HEK293T (cell line): ENCODE results near the gene HNRNPH1.
"Not testable (repeated sequence)": the region's sequence is repeated elsewhere in the genome, so short reads cannot be mapped to it uniquely, and the experiment has no call there.

Source experiments
- ARNT ChIP-seq: fragments of 450-650 bp; IDR thresholded peaks from 2 replicates; pipeline ENCODE4 v1.6.1; 2017; ENCODE audit warnings: mild to moderate bottlenecking
- BHLHE40 ChIP-seq: fragments of 450-650 bp; IDR thresholded peaks from 2 replicates; pipeline ENCODE4 v1.6.1; 2016; ENCODE audit warnings: mild to moderate bottlenecking, moderate library complexity, borderline replicate concordance
- ELF4 ChIP-seq: fragments of 450-650 bp; IDR thresholded peaks from 2 replicates; pipeline ENCODE4 v1.6.1; 2017; ENCODE audit warnings: antibody characterized with exemption
- FOXK2 ChIP-seq: fragments of 450-650 bp; IDR thresholded peaks from 2 replicates; pipeline ENCODE4 v1.6.1; 2016; ENCODE audit warnings: mild to moderate bottlenecking
- FOXM1 ChIP-seq: fragments of 450-650 bp; IDR thresholded peaks from 2 replicates; pipeline ENCODE4 v1.6.1; 2017; ENCODE audit warnings: mild to moderate bottlenecking, borderline replicate concordance
- L3MBTL2 ChIP-seq: fragments of 450-650 bp; conservative IDR thresholded peaks from 2 replicates; pipeline ENCODE4 v1.6.1; 2016; ENCODE audit warnings: mild to moderate bottlenecking
- NFRKB ChIP-seq: fragments of 450-650 bp; IDR thresholded peaks from 2 replicates; pipeline ENCODE4 v1.6.1; 2016; ENCODE audit warnings: mild to moderate bottlenecking, moderate library complexity
- SP1 ChIP-seq: fragments of 450-650 bp; IDR thresholded peaks from 2 replicates; pipeline ENCODE4 v1.6.1; 2017
- SUZ12 ChIP-seq: fragments of 450-650 bp; IDR thresholded peaks from 2 replicates; pipeline ENCODE4 v1.6.1; 2016; ENCODE audit warnings: mild to moderate bottlenecking
- TARDBP ChIP-seq: fragments of 450-650 bp; IDR thresholded peaks from 2 replicates; pipeline ENCODE4 v1.6.1; 2016
- TF ChIP-seq, protein P1 (sequence below): fragments of 450-650 bp; IDR thresholded peaks from 2 replicates; pipeline ENCODE4 v1.6.1; 2016

DNA sequence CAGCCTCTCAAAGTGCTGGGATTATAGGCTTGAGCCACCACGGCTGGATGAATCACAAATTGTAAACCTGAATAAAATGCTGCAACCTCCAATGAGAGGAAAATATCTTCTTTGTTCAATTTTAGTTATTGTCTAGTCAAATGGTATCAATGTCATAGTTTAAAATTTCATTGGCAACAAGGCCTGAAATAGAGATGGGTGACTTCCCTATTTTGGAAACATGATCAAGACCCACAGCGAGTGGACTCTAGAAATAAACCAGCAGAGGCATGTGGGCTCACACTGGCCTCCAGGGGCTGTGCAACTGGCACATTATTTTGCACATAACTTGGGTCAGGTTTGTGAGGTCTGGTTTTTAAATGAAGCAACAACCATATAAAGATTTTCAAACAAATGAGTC is 29.7 kb upstream of the HNRNPH1 start:
- not testable (repeated sequence) for TF ChIP-seq ARNT, TARDBP, BHLHE40, FOXM1, NFRKB, FOXK2, ELF4, SP1, L3MBTL2, SUZ12
- TF ChIP-seq, protein P1, sequence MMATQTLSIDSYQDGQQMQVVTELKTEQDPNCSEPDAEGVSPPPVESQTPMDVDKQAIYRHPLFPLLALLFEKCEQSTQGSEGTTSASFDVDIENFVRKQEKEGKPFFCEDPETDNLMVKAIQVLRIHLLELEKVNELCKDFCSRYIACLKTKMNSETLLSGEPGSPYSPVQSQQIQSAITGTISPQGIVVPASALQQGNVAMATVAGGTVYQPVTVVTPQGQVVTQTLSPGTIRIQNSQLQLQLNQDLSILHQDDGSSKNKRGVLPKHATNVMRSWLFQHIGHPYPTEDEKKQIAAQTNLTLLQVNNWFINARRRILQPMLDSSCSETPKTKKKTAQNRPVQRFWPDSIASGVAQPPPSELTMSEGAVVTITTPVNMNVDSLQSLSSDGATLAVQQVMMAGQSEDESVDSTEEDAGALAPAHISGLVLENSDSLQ, result not testable (repeated sequence)
